ENCODE measurements around the gene VASH2.
"Not testable (repeated sequence)": the region's sequence is repeated elsewhere in the genome, so short reads cannot be mapped to it uniquely, and the experiment has no call there.

Gene VASH2

DNA sequence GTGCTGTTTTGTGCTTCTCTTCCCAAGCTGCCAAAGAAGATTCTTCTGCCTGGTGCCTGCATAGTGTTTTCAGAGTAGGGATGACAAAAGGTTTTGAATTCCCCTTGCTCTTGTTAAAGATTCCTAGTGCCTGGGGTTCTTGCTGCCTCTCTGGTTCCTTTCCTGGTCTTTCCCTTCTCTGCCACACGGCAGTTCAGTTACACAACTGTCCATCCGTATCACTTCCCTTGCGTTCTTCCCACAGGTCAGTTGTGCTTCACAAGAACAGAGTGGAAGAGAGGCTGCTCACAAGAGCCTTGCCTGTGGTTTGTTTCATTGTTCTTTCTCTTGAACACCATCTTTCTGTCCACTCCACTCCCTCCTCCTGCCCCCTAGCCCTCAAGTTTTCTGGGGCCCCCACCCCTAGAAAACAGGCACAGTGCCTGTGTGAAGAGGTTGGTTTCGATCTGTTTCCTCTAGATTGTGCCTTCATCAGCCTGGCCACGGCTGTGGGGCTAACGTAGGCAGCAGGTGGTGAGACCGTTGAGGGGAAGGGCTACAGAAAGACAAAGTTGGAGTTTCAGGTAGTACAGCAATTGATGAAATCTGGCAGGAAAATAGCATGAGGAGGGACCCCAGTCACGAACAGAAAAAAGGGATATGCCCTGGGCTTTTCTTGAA, 5.8 kb downstream of the VASH2 start:
- no peak for DNase-seq (ENCODE audit: low read depth, low spot score)

DNA sequence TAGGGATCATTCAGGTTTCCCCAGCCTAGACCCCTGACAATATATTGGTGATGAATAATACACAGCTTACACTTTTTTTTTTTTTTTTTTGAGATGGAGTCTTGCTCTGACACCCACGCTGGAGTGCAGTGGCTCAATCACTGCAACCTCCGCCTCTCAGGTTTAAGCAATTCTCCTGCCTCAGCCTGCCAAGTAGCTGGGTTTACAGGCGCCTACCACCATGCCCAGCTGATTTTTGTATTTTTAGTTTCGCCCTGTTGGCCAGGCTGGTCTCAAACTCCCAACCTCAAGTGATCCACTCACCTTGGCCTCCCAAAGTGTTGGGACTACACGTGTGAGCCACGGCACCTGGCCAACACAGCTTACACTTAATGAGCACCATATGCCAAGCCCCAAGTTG, 7.2 kb downstream of the VASH2 start:
- no peak for DNase-seq (ENCODE audit: low read depth, low spot score)

DNA sequence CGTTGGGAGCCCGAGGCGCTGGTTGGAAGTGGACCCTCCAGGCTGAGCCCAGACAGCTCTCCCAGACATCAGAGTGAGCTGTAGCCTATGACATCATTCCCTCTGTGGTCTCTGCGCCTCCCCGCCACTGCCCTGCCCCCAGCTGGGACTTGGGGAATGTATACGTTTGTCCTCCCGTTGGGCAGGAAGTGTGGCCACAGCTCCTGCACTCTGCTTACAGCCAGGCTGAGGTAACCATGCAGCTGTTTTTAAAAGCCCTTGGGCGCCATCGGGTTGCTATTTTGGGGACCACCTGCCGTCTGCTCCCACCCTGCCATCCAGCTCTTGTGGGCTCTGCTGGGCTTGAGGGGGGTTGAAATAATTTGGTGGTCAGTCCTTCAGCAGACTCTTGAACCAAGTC, 7.8 kb downstream of the VASH2 start:
- DNase-seq (ENCODE audit: low read depth, low spot score): no peak

DNA sequence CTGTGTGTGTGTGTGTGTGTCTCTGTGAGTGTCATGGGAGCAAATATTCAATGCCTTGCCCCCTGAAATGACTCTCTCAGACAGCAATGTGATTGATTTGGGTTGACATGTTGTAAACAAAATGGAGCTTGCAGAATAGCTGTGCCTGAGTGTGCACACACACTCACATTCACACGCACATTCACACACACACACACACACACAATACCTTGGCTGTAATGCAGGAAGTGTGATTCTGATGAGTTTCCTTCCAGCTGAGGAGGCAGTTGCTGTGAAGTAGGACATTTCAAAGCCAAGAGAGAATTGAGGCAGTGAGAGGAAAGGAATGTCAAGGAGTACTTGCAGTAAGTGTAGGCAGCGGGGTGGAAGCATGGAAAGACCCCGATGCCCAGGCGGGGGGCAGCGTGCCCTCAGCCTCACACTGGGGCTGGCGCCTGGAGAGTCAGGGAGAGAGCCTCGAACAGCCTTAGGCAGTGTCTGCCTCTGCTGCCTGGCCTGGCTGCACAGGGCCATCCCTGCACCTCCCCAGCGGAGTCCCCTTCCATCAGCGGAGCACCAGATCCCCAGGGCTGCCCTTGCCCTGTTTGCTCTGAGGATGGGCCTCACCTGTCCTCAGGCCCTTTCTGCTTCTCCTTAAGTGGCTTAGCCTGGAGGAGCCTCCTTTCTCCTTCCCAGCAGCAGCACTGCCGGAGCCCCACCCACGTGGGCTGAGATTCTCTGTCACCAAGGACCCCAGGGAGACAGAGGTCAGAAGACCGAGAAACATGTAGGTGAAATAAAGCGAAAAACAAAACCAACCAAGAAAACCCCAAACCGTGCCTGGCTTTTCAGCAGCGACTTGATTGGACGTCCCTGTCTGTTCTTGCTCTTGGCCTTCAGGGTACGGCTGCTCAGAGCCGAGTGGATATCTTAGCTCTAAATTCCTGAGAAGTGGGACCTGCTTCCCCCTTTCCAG, 9.2 kb downstream of the VASH2 start:
- no peak for DNase-seq (ENCODE audit: low read depth, low spot score)

DNA sequence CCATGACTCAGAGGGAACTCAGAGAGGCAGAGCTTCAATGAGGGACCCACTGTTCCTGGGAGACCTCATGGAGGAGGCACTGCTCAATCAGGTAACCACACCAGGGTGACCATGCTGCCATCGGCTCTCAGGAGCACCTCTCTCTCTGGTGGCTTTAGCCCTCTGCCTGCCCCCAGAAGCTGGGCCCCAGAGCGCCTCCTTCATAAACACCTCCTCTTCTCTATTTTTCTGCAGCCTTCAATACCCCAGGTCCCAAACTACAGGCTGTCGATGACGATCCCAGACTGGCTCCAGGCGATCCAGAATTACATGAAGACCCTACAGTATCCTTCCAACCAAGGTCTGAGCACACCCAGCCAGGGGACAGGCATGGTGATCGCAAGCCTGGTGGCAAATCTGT, 10.6 kb downstream of the VASH2 start:
- DNase-seq (ENCODE audit: low read depth, low spot score): no peak

DNA sequence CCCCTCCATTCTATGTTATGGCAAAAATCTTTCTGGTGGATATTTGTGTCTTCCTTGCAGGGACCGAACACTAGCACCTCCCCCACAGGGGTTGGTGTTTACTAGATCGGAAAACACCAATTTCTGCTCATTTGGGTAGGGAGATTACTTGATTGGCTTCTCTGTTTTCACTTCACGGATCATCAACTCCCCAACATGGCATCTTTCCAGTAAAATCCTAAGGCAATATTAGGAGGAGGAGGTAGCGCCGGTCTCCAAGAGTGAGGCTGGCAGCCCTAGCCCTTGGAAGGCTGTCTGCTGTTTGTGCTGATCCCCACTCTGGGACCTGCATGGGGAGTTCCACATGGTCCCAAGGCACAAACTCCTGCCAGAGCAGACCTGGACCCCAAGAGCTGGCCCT, 12.2 kb downstream of the VASH2 start:
- no peak for DNase-seq (ENCODE audit: low read depth, low spot score)

DNA sequence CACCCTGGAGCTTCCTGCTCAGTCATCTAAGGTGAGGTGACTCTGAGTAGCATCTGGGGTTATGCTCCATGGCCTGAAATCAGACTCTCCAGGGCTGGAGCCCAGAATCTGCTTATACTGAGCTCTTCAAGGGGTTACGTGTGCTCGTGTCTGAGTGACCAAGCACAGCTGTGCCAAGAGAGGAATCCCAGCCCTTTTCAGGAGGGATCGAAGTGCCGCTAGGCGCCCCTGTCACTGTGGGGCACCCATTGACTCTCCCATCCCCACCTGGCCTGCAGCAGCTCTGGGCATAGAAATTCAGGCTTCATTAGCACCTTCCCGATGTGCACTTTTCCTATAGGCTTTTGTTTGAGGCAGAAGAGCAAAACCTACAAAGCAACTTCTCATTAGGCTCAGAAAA, 13.8 kb downstream of the VASH2 start:
- no peak for DNase-seq (ENCODE audit: low read depth, low spot score)

DNA sequence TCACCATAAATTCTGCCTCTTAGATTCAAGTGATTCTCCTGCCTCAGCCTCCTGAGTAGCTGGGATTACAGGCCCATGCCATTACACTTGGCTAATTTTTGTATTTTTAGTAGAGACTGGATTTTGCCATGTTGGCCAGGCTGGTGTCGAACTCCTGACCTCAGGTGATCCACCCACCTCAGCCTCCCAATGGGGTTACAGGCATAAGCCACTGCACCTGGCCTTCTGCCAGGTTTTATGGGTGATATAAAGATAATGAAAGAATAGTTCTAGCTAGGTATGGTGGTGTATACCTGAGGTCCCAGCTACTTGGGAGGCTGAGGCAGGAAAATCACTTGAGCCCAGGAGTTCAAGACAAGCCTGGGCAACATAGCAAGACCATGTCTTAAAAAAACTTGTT, 14.7 kb downstream of the VASH2 start:
- DNase-seq (ENCODE audit: low read depth, low spot score): not testable (repeated sequence)

DNA sequence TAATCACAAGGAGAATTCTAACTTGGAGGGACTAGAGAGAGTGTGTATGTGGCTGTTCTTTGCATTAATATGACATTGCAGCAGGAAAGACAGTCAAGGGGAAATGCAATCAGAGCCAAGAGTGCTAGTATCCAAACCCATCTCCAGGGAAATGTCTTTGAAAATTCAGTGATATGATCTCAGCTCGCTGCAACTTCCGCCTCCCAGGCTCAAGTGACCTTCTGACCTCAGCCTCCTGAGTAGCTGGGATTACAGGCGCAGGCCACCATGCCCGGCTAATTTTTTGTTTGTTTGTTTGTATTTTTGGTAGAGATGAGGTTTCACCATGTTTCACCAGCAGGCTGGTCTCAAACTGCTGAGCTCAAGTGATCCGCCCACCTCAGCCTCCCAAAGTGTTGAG, 16.3 kb downstream of the VASH2 start:
- DNase-seq (ENCODE audit: low read depth, low spot score): no peak

DNA sequence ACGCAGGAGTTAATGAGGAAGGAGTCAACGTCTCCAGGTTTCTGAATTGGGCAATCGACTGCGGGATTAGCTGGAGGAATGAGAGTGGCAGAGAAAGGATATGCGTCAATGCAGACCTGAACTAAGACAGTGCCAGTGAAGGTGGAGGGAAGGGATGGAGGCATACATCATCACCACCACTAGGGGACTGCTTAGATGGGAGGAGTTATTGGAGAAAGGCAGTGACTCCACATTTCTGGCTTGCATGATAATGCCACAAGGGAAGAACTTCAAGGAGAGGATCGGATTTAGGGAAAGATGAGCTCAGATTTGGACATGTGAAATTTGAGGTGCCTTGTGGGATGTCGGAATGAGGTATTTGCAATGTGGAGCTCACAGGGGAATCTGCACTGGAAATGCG, 17.5 kb downstream of the VASH2 start:
- no peak for DNase-seq (ENCODE audit: low read depth, low spot score)

DNA sequence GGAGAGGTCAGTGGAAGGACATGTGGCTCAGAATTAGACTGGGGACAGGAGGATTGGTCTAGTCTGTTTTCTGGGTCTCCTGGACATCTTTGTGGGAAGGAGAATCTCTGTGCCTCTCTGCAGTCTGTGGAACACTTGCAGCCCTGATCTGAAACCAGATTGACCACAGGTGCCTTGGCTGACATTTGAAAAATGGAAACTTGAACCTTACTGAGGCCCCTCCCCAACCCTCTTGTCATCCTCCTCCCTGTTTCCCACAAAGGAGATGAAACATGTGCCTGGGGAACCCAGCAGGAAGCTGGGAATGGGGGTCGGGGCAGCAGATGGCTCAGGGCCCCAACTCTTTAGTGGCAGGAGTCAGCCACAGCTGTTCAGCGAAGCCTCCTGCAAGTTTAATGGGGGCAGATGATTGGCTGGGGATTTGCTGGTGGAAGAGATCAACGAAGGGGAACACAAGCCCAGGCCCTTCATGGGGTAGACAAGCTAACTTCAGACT, 18.1 kb downstream of the VASH2 start:
- DNase-seq (ENCODE audit: low read depth, low spot score): no peak

DNA sequence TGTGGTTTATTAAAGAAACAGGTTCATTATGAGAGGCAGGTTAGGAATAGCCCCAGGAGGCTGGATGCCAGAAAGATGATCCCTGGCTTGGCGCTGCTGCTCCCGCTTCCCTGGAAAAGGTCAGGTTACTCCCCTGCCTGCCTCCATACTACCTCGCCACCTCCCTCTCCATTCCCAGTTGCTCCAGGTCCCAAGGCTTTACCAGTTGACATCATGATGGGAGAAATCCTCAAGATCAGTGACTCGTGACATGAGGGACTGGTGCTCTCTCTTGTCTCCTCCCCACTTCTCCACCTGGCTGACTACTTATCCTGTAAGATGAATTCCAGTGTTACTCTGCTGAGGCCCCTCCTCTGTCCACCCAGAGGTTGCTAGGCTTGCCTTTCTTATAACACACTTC, 19.7 kb downstream of the VASH2 start:
- DNase-seq (ENCODE audit: low read depth, low spot score): no peak

DNA sequence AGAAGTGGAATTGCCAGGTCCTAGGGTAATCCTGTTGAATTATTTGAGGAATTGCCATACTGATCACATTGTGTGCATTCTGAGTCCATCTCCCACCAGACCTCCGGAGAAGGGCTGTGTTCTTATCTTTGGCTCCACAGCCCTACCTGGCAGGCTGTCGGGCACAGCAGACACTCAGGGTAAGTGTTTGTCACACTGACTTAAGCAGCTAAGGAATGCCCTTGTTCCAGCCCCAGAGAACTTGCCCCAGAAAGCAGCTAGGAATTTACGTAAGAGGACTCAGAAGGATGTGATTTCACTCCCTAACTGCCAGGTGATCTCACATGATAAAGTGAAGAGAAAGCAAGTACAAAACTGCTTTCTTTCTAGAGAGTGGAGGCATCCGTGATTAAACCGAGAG, 21.0 kb downstream of the VASH2 start:
- no peak for DNase-seq (ENCODE audit: low read depth, low spot score)

DNA sequence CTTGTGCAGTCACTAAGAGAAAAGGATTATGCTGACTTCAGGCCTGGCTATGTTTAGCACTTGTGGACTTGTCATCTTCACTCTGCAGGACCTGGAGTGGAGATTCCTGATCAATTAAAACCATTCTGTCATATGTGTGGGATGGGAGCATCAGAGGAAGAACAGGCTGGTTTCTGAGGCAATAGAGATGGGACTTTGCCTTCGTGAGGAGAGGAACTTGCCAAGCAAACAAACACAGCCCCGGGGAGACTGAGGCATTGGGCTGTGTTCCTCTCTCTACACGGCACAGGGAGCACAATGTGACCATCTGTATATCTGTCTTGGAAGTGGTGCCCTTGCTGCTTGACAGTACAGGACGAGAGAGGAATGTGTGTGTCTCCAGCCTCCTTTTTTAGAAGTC, 23.1 kb downstream of the VASH2 start:
- no peak for DNase-seq (ENCODE audit: low read depth, low spot score)

DNA sequence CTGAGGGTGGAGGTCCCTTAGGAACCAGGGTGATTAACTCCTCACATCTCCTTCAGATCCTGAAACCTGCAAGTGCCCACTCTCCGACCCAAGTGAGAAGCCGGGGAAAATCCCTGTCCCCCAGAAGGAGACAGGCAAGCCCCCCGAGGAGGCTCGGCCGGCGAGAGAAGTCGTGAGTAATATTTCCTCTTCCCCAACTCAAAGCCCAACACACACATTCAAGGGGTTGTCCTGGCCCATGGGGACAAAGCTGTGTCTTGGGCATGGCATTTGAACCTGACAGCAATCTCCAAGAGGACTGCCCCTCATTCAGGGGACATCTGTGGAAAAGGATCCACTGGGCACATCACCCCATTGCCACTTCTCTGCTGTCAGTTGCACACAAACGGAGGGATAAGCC, 23.6 kb downstream of the VASH2 start:
- no peak for DNase-seq (ENCODE audit: low read depth, low spot score)

DNA sequence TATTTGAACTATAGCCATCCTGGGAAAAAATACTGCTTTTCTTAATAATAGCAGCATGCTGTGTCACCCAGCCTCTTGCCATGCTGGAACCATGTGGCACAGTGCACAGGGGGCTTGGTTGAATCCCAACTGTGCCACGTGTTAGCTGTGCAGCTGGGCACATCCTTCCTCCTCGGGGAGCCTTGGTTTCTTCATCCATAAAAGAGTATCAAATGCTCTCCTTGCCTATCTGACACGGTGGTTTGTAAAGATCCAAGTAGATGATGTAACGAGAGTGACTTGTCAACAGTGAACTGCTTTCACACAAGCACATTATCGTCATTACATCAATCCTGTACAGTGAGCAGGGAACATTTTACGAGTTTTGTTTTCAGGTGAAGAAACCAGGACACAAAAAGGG, 24.4 kb downstream of the VASH2 start:
- DNase-seq (ENCODE audit: low read depth, low spot score): no peak

DNA sequence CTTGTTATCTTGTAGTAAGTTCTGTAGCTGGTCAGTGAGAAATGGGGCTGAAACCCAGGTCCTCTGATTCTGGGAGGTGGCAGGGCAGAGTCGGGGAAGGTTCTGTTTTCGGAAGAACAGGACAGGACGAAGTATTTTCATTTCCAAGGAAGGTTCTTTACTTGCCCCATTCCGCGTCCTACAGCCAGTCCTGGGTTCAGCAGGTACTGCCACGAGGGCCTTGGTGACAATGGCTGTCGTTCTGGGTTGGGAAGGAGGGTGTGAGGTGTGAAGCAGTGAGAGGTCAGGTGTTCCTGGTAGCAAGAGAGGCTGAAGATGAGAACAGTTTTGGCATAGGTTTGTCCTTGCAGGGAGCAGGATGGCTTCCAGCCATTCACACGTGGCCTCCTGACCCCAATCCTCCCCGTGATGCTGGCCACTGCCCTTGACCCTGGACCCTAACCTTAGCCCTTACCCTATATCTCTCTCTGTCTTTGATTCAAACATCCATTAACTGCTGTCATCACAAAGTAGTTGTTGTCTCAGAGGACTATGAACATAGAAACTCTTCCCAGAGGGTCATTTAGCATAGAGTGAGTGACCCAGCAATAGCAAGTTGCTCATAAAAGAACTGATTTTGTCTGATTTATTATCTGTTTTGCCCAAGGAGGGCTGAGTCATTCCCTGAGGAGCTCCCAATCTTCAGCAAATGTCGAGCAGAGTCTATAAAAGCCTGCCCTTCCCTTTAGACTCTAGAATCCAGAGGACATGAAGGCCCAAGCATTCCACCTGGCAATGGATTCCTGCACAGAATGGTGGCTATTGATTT, 25.0 kb downstream of the VASH2 start:
- no peak for DNase-seq (ENCODE audit: low read depth, low spot score)

DNA sequence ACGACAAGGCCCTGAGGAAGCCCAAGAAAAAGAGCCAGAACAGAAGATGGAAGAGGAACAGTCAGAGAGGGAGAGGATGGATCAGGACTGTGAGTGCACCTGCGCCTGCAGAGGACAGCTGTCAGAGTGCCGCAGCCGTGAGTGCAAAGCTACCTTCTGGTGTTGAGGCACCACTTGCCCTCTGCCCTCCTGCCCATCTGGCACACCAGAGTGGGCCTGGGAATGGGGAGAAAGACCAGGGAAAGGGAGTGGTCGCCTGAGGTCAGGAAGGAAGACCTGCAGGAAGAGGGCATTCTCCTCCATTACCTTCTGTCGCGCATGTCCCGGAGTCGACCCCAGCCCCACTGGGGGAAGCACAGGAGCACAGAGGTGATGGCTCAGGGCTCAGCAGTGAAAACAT, 26.2 kb downstream of the VASH2 start:
- DNase-seq (ENCODE audit: low read depth, low spot score): no peak

DNA sequence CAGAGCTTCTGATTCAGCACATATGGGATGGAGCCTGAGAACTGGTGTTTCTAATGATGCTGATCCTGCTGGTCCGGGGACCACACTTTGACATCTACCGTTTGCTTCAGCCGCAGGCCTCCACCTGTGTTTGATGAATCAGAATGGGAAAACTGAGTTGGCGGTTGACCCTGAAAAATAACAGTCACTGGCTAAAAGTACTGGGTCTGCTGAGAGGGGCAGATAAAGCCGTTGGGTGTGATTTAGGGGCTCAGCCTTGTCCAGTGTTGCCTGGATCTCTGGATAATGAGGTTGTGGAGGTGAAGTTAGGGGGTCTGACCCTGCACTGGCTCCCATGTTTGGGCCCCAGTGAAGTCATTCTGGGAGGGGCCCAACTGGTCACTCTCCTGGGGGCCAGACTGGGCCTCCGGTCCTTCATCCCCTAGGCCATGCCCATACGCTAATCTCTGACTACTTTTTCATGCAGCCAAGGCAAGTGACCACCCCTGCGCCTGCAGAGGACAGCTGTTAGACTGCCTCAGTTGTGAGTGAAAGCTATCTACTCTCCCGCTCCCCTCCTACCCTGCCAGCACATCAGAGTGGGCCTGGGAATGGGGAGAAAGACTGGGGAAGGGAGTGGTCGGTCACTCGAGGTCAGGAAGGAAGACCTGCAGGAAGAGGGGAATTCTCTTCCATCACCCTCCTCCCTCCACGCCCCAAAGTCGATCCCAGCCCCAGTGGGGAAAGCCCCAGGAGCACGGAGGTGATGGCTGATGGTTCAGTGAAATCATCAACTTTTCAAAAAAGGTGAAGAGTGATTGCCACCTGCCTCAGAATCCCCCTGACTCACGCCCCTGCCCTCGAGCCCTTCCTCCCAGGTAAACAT, 27.7 kb downstream of the VASH2 start:
- DNase-seq (ENCODE audit: low read depth, low spot score): no peak

DNA sequence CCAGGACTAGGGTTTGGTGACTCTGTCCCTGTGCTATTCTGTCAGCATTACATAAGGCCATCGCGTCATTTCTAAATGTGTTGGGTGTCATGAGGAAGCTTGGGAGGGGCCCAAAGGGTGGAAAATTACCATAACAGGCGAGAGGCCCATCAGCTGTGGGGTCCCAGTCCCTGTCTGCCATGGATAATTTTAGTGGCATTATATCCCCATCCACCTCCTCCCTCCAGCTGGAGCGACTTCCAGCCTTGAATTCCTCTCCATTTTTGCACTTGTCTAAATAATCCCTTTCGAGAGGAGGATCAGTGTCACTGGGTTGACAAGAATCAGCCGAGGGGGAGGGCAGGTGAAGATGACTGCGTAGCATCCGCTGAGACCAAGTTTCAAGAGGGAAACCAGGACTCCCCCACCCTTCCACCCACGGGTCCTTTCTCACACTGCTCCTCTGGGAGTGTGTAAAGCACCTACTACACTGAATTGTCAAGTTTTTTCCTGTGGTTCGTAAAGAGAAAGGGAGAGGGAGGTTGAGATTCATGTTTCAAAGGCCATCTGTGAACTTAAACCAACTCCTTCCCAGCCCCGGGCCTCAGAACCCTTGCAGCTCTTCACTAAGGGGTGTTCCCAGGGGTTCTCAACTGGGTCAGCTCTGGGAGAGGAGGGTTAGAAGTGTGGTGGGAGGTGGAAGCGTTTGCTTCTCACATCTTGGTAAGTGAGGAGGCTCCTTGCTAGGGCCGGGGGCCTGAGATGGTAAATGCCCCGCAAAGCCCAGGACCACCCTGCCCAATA, 29.2 kb downstream of the VASH2 start:
- DNase-seq (ENCODE audit: low read depth, low spot score): no peak

Measured in activated naive CD8-positive, alpha-beta T cell treated with anti-CD3 and anti-CD28 coated beads, Interleukin-2, amount 50 U/mL, for 16 hours (primary cell).